NB4 (cell line): Measurements from ENCODE around the gene ELK1.

Source experiments
- DNase-seq: peaks from one replicate; pipeline ENCODE4 v3.0.0; 2010; ENCODE audit warnings: low read depth
- H3K4me3 ChIP-seq: one replicate; pipeline ENCODE4 v1.5.1; 2011; ENCODE audit warnings: mild to moderate bottlenecking, low read depth, low read length, moderate library complexity
- MYC ChIP-seq: IDR thresholded peaks from 2 replicates; pipeline ENCODE4 v1.6.1; 2011; ENCODE audit warnings: low read depth, low read length
- POLR2A ChIP-seq: IDR thresholded peaks from 2 replicates; pipeline ENCODE4 v1.6.1; 2011; ENCODE audit warnings: mild to moderate bottlenecking; ENCODE audit not compliant: insufficient read length; ENCODE audit errors: extremely low read depth
- TF ChIP-seq, protein P1 (sequence below): IDR thresholded peaks from one replicate; pipeline ENCODE4 v1.5.1; 2012; ENCODE audit warnings: low read depth, low read length
- TF ChIP-seq, protein P2 (sequence below): IDR thresholded peaks from 2 replicates; pipeline ENCODE4 v1.6.1; 2011; ENCODE audit warnings: low read depth, low read length

ELK1 gene

DNA sequence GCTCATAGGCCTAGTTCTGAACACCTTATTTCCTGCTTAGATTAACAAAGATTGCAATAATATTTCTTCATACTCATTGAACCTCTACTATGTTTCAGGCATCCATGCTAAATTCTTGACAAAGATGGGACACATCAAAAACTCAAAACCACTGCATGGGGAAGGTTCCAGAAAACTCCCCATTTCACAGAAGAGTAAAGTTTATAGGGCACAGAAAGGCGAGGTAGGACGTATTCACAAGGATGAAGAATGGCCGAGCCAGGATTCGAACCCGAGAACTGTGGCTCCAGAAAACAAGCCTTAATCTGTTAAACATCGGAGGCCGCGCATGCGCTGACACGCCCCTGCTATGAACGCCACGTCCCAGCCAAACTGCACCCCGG is 7.9 kb upstream of the ELK1 start:
- H3K4me3 ChIP-seq = peak overlapping the region; percentile 95
- TF ChIP-seq, protein P1, sequence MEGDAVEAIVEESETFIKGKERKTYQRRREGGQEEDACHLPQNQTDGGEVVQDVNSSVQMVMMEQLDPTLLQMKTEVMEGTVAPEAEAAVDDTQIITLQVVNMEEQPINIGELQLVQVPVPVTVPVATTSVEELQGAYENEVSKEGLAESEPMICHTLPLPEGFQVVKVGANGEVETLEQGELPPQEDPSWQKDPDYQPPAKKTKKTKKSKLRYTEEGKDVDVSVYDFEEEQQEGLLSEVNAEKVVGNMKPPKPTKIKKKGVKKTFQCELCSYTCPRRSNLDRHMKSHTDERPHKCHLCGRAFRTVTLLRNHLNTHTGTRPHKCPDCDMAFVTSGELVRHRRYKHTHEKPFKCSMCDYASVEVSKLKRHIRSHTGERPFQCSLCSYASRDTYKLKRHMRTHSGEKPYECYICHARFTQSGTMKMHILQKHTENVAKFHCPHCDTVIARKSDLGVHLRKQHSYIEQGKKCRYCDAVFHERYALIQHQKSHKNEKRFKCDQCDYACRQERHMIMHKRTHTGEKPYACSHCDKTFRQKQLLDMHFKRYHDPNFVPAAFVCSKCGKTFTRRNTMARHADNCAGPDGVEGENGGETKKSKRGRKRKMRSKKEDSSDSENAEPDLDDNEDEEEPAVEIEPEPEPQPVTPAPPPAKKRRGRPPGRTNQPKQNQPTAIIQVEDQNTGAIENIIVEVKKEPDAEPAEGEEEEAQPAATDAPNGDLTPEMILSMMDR = no peak
- TF ChIP-seq POLR2A (no peak), MYC (no peak)
- TF ChIP-seq, protein P2, sequence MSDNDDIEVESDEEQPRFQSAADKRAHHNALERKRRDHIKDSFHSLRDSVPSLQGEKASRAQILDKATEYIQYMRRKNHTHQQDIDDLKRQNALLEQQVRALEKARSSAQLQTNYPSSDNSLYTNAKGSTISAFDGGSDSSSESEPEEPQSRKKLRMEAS = no peak
- no peak for DNase-seq

DNA sequence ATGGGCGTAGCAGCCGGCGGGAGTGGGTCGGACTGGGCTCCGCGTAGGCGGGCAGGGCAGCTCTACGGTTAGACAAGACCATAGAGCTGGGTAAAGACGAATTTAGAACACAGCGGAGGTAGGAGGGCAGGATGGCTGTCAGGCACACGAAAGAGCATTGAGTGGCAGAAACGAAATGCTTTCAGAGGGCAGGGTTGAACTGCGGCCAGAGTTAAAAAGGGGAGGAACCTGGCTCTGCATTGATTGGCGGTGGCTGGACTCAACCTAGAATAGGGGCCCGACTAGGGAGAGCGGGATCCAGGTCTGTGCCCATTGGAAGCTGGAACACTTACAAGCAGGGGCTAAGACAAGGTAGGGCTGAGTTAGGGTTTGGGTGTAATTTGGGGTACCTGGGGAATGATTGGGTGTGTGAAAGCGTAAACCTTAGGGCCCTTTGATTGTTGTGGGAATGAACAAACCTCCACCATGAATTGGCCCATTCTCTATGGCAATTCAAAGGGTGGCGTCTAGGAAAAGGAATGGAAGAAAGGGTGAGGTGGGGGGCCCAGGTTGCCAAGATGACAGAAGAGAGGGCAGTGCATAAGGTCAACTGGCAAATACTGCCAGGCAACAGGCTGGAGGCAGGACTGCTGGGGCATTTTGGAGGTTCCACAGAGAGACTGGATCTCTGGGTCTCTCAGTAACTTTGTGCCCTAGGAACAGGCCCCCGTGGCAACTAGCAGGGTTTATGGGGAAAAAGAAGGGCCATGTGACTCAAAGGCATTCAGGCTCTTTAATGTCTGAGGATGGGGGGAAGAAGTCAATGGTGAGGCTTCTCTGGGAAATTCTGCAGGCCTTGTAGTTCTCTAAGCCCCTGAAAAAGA is 911 bp upstream of the ELK1 start:
- H3K4me3 ChIP-seq = peak overlapping the region; percentile 48
- TF ChIP-seq, protein P2 = no peak
- TF ChIP-seq, protein P1 = no peak
- no peak for TF ChIP-seq MYC
- peak; percentile 23 for TF ChIP-seq POLR2A
- DNase-seq = no peak

DNA sequence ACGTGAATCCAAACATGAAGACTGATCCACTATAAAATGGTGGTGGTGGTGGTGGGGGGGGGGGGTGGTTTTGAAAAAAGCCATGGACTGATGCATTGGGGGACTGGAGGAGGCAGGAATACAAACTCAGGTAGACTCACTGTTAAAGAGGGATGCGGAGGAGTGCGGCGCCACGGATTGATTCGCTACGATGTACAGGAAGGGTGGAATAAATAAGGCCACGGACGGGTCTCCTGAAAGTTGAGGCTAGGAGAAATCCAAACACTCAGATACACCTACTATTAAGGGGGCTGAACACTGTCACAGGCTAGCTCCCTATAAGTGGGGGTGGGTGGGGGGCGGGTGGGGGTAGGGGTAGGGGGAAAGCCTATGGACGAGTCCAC is 591 bp downstream of the ELK1 start:
- H3K4me3 ChIP-seq = peak overlapping the region; percentile 73
- TF ChIP-seq POLR2A = no peak
- TF ChIP-seq, protein P2 = no peak
- TF ChIP-seq MYC = no peak
- TF ChIP-seq, protein P1 = no peak
- DNase-seq = no peak

DNA sequence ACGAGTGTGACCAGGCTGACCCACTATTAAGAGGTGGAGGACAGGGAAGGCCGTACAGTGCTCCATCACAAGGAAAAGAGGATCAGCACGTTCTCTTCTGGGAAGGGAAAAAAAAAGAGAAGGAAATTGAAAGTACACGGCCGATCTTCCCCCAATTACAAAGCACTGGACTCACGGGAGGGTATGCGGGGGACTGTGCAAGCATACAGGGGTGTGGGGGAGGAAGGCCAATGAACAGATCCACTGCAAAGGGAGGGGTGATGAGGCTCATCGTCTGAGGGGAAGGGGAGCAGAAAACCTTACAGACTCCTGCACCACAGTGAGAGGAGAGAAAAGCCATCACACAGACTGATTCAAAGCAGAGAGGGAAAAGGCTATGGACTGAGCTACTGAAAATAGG is 1.1 kb downstream of the ELK1 start:
- TF ChIP-seq, protein P1 = no peak
- TF ChIP-seq MYC (no peak), POLR2A (no peak)
- TF ChIP-seq, protein P2 = no peak
- H3K4me3 ChIP-seq = peak overlapping the region; percentile 73
- peak; percentile 59 for DNase-seq

DNA sequence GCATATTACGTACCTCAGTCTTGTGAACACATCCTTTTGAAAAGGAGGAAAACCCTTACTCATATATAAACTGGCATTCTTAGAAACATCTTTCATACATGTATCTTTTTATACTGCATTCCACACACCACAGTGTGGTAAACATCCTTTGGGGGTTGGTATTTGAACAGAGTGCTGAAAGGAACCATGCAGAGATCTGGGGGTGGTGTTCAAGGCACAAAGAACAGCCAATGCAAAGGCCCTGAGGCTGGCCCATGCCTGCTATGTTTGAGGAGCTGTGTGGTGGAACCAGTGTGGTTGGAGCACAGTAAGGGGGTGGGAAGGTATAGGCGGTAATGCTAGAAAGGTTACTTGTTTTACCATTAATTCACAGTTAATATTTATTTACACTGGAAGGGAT is 2.0 kb downstream of the ELK1 start:
- no peak for DNase-seq
- TF ChIP-seq, protein P2 = no peak
- TF ChIP-seq, protein P1 = no peak
- TF ChIP-seq POLR2A (no peak), MYC (no peak)
- peak overlapping the region; percentile 73 for H3K4me3 ChIP-seq
